GM12865 (cell line): ENCODE data around the gene SLC15A4.

Source experiments
- DNase-seq: peaks from one replicate; pipeline ENCODE4 v3.0.0; 2010; ENCODE audit warnings: low read depth
- H3K4me3 ChIP-seq: 2 replicates; pipeline ENCODE4 v1.5.1; 2011; ENCODE audit warnings: mild to moderate bottlenecking, low read depth, low read length, control low read depth
- CTCF ChIP-seq: IDR thresholded peaks from 2 replicates; pipeline ENCODE4 v1.5.1; 2011; ENCODE audit warnings: low read length, control low read depth, low read depth, inconsistent platforms; ENCODE audit not compliant: insufficient read depth; ENCODE audit errors: missing control alignments

The SLC15A4 gene

GRCh38 chr12:128823916-128824839 is at the start of gene SLC15A4:
SLC15A4 (minus strand) TSS chr12:128823958; CDS start chr12:128823943, 15 bp downstream.
- peak within 1 kb of the TSS; percentile 95 for H3K4me3 ChIP-seq
- peak; percentile 8 for TF ChIP-seq CTCF
- peak; percentile 97 for DNase-seq

GRCh38 chr12:128872303-128872702 is 48.5 kb upstream of the SLC15A4 start:
- TF ChIP-seq CTCF: no peak
- DNase-seq: no peak
- no peak overlapping the region for H3K4me3 ChIP-seq

- TF ChIP-seq CTCF: no peak
- DNase-seq: peak; percentile 29
- no peak overlapping the region for H3K4me3 ChIP-seq
Measured at GRCh38 chr12:128871516-128871892, 47.7 kb upstream of the SLC15A4 start.

- no peak overlapping the region for H3K4me3 ChIP-seq
Measured at GRCh38 chr12:128867466-128867865, 43.7 kb upstream of the SLC15A4 start.

GRCh38 chr12:128864516-128865186 is 40.9 kb upstream of the SLC15A4 start:
- no peak overlapping the region for H3K4me3 ChIP-seq
- no peak for TF ChIP-seq CTCF
- DNase-seq: no peak

More at GRCh38 chr12:128867466-128867865, 43.7 kb upstream of the SLC15A4 start:
- no peak for TF ChIP-seq CTCF
- DNase-seq: no peak

- no peak for DNase-seq
- TF ChIP-seq CTCF: no peak
- H3K4me3 ChIP-seq: no peak overlapping the region
Measured at GRCh38 chr12:128863957-128864356, 40.2 kb upstream of the SLC15A4 start.
